Astrocyte (in vitro differentiated cells and primary cell): ENCODE data around the gene MYOCD.

Experiments used
- EZH2 ChIP-seq: IDR thresholded peaks from 2 replicates; pipeline ENCODE4 v1.6.1; 2012; ENCODE audit warnings: mild to moderate bottlenecking, low read length, inconsistent platforms; ENCODE audit not compliant: insufficient read depth
- TF ChIP-seq, protein P1 (sequence below): IDR thresholded peaks from 2 replicates; pipeline ENCODE4 v1.5.1; 2011; ENCODE audit warnings: low read depth, mild to moderate bottlenecking, inconsistent platforms, low read length, moderate library complexity; ENCODE audit not compliant: insufficient read depth

DNA sequence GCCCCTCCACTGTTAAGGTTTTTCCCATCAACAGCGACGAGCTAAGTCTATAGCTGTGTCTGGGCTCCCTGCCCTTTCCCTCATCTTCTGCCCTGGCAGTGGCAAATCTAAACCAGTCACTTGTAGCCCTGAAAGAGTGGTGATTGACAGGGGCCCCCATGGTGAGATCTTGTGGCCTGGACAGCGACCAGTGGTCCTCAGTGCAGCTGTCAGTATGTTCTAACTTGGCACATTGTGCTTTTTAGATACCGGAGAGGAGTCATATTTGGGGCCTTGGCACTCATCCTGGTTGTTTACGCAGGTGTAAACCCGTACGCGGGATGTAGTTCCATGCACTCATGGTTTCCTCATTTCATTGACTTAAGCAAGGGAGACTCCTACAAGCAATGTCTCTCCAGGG, 66.1 kb downstream of the MYOCD start:
- TF ChIP-seq, protein P1, sequence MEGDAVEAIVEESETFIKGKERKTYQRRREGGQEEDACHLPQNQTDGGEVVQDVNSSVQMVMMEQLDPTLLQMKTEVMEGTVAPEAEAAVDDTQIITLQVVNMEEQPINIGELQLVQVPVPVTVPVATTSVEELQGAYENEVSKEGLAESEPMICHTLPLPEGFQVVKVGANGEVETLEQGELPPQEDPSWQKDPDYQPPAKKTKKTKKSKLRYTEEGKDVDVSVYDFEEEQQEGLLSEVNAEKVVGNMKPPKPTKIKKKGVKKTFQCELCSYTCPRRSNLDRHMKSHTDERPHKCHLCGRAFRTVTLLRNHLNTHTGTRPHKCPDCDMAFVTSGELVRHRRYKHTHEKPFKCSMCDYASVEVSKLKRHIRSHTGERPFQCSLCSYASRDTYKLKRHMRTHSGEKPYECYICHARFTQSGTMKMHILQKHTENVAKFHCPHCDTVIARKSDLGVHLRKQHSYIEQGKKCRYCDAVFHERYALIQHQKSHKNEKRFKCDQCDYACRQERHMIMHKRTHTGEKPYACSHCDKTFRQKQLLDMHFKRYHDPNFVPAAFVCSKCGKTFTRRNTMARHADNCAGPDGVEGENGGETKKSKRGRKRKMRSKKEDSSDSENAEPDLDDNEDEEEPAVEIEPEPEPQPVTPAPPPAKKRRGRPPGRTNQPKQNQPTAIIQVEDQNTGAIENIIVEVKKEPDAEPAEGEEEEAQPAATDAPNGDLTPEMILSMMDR = no peak
- no peak for TF ChIP-seq EZH2
